Calu3 (cell line): ENCODE results near the gene EVL. TPM values are rescaled to one million over a fixed set of nuclear protein-coding genes. Genes with fewer than 3 reads are reported as not detected.
A peak's percentile ranks its signal among the peaks of the same experiment; 100 is the strongest.

Experiments
- BruUV-seq: library from RNA; stranded (reverse); fragments of 400-500 nt; replicated peaks from 2 replicates; lab custom pipeline; 2021; lab: Mats Ljungman, UMichigan
- CTCF ChIA-PET: fragments of 300-600 bp; sonication (Branson Sonifier 250); formaldehyde crosslinking; loops from one replicate; lab custom pipeline; 2022; ENCODE audit warnings: antibody characterized with exemption; lab: Charles Lee
- DNase-seq: peaks from one replicate; pipeline ENCODE4 v3.0.0; 2022
- H3K27ac Mint-ChIP-seq: one replicate; pipeline ENCODE4 v1.8.0; 2022; ENCODE audit warnings: mixed read lengths; ENCODE audit not compliant: unreplicated experiment
- H3K27me3 Mint-ChIP-seq: one replicate; pipeline ENCODE4 v1.8.0; 2022; ENCODE audit warnings: mixed read lengths; ENCODE audit not compliant: unreplicated experiment
- H3K36me3 Mint-ChIP-seq: one replicate; pipeline ENCODE4 v1.8.0; 2022; ENCODE audit warnings: mild to moderate bottlenecking, moderate library complexity, mixed read lengths; ENCODE audit not compliant: insufficient read depth, unreplicated experiment
- H3K4me1 Mint-ChIP-seq: one replicate; pipeline ENCODE4 v1.8.0; 2022; ENCODE audit warnings: mild to moderate bottlenecking, low read depth, mixed read lengths; ENCODE audit not compliant: unreplicated experiment
- H3K4me3 Mint-ChIP-seq: one replicate; pipeline ENCODE4 v1.8.0; 2022; ENCODE audit warnings: mild to moderate bottlenecking, low read depth, moderate library complexity, mixed read lengths; ENCODE audit not compliant: unreplicated experiment
- H3K9me3 Mint-ChIP-seq: one replicate; pipeline ENCODE4 v1.8.0; 2022; ENCODE audit warnings: low read depth, mixed read lengths; ENCODE audit not compliant: unreplicated experiment
- intact Hi-C: fragments of 100-400 bp; cut with micrococcal nuclease; formaldehyde crosslinking; loops from one replicate; pipeline ENCODE4 v1.10.0; 2022; ENCODE audit not compliant: unreplicated experiment
- total RNA-seq: library from RNA; stranded (reverse); gene quantifications from 2 replicates; pipeline ENCODE4 v1.2.3, GENCODE V29; 2022
- TF ChIP-seq, protein P1 (sequence below): fragments of 200-600 bp; IDR thresholded peaks from one replicate; pipeline ENCODE4 v1.8.0; 2022; ENCODE audit warnings: antibody characterized with exemption; ENCODE audit not compliant: unreplicated experiment

EVL gene
- total RNA-seq, 1 experiment from 2014 or later = 33.5 TPM

DNA sequence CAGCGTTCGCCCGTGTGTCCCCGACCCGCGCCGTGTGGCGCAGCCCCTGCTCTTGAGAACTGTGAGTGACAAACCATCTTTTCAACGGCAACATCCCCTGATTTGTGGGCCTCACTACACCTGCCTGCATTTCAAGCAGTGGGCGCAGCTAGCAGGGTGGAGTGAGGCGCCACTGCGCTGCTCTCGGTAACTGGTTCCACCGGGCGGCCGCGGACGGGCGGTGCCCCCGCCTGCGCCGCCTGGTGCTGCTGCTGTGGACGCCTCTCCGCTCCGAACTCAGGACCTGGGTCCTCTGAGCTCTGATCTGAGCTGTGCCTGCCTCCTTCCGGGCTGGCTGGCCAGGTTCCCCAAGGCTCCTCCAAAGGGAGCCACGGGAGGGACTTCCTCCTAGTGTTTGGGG, 100.2 kb downstream of the EVL start:
- intact Hi-C loops = no loop called here
- TF ChIP-seq, protein P1, sequence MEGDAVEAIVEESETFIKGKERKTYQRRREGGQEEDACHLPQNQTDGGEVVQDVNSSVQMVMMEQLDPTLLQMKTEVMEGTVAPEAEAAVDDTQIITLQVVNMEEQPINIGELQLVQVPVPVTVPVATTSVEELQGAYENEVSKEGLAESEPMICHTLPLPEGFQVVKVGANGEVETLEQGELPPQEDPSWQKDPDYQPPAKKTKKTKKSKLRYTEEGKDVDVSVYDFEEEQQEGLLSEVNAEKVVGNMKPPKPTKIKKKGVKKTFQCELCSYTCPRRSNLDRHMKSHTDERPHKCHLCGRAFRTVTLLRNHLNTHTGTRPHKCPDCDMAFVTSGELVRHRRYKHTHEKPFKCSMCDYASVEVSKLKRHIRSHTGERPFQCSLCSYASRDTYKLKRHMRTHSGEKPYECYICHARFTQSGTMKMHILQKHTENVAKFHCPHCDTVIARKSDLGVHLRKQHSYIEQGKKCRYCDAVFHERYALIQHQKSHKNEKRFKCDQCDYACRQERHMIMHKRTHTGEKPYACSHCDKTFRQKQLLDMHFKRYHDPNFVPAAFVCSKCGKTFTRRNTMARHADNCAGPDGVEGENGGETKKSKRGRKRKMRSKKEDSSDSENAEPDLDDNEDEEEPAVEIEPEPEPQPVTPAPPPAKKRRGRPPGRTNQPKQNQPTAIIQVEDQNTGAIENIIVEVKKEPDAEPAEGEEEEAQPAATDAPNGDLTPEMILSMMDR = no peak
- Mint-ChIP-seq H3K9me3 (no peaks in the 10 kb centered on the region), H3K4me1 (no peaks in the 10 kb centered on the region), H3K27me3 (peaks cover 1% of the 10 kb centered on the region), H3K36me3 (no peaks in the 10 kb centered on the region), H3K27ac (no peak overlapping the region), H3K4me3 (no peak overlapping the region)
- DNase-seq = no peak
- BruUV-seq = no TSS peak
- CTCF ChIA-PET = no interaction called here

DNA sequence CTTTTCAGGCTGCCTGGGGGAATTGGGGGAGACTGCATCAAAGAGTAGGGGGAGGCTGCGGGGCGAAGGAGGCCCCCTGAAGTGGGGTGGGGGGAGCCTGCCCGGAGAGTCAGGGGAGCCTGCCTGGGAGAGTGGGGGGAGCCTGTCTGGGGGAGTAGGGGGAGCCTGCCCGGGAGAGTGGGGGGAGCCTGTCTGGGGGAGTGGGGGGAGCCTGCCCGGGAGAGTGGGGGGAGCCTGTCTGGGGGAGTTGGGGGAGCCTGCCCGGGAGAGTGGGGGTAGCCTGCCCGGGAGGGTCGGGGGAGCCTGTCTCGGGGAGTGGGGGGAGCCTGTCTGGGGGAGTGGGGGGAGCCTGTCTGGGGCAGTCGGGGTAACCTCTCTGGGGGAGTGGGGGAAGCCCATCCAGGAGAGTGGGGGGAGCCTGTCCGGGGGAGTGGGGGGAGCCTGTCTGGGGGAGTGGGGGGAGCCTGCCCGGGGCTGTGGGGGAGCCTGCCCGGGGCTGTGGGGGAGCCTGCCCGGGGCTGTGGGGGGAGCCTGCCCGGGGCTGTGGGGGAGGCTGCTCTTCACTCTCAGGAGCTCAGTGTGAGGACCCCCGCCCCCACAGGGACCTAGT, 100.7 kb downstream of the EVL start:
- no TSS peak for BruUV-seq
- H3K9me3 Mint-ChIP-seq = no peaks in the 10 kb centered on the region
- CTCF ChIA-PET = no interaction called here
- intact Hi-C loops = no loop called here
- peaks cover 7% of the 10 kb centered on the region for H3K27me3 Mint-ChIP-seq
- no peak overlapping the region for H3K27ac Mint-ChIP-seq
- TF ChIP-seq, protein P1 = no peak
- H3K4me3 Mint-ChIP-seq = peak overlapping the region; percentile 68
- no peak for DNase-seq
- H3K36me3 Mint-ChIP-seq = no peaks in the 10 kb centered on the region
- H3K4me1 Mint-ChIP-seq = no peaks in the 10 kb centered on the region

DNA sequence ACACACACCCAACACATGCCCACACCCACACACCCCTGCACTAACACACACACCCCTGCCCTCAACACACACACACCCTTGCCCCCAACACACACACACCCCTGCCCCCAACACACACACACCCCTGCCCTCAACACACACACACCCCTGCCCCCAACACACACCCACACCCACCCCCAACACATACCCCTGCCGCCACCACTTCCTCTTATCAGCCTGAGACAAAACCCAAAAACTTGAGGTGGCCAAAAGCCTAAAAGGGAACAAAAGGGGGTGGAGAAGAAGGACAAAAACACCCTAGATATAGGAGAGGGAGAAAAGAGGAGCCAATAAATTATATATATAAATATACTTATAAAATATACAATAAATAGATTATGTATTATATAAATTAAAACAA, 103.3 kb downstream of the EVL start:
- TF ChIP-seq, protein P1 = no peak
- H3K4me3 Mint-ChIP-seq = no peak overlapping the region
- intact Hi-C loops = no loop called here
- DNase-seq = no peak
- CTCF ChIA-PET = no interaction called here
- H3K27ac Mint-ChIP-seq = no peak overlapping the region
- H3K4me1 Mint-ChIP-seq = no peaks in the 10 kb centered on the region
- peaks cover 7% of the 10 kb centered on the region for H3K36me3 Mint-ChIP-seq
- BruUV-seq = no TSS peak
- H3K9me3 Mint-ChIP-seq = no peaks in the 10 kb centered on the region
- peaks cover 22% of the 10 kb centered on the region for H3K27me3 Mint-ChIP-seq

DNA sequence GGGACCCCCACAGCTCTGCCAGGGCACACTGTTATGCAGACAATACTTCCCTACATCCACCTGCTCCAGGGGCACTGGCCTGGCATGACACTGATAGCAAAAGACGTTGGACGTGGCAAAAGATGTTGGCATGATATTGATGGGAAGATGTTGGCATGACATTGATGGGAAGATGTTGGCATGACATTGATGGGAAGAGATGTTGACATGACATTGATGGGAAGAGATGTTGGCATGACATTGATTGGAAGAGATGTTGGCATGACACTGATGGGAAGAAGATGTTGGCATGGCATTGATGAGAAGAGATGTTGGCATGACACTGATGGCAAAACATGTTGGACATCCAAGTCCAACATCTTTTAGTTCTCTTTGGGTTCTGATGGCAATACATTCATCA, 105.7 kb downstream of the EVL start:
- H3K27me3 Mint-ChIP-seq = peaks cover 43% of the 10 kb centered on the region
- TF ChIP-seq, protein P1 = no peak
- peaks cover 7% of the 10 kb centered on the region for H3K36me3 Mint-ChIP-seq
- intact Hi-C loops = no loop called here
- CTCF ChIA-PET = no interaction called here
- no peak overlapping the region for H3K4me3 Mint-ChIP-seq
- no peaks in the 10 kb centered on the region for H3K4me1 Mint-ChIP-seq
- H3K27ac Mint-ChIP-seq = no peak overlapping the region
- H3K9me3 Mint-ChIP-seq = no peaks in the 10 kb centered on the region
- BruUV-seq = no TSS peak
- no peak for DNase-seq
